Retinal pigment epithelial cell (primary cell): Measurements from ENCODE around the gene PROSER2.
A peak's percentile ranks its signal among the peaks of the same experiment; 100 is the strongest.

Source experiments
- DNase-seq: peaks from one replicate; pipeline ENCODE4 v3.0.0-alpha.2; 2010; ENCODE audit warnings: low read depth
- H3K4me3 ChIP-seq: 2 replicates; pipeline ENCODE4 v1.5.1; 2011; ENCODE audit warnings: mild to moderate bottlenecking, low read length, control low read depth, moderate library complexity
- CTCF ChIP-seq: conservative IDR thresholded peaks from 2 replicates; pipeline ENCODE4 v1.5.1; 2011; ENCODE audit warnings: low read depth, low read length, control low read depth, inconsistent platforms

PROSER2 gene

GRCh38 chr10:11906714-11907113 lies 83.6 kb downstream of the PROSER2 start:
- no peak overlapping the region for H3K4me3 ChIP-seq
- DNase-seq: no peak
- no peak for TF ChIP-seq CTCF

GRCh38 chr10:11907914-11908313 lies 84.8 kb downstream of the PROSER2 start:
- H3K4me3 ChIP-seq: no peak overlapping the region
- no peak for TF ChIP-seq CTCF
- no peak for DNase-seq

- DNase-seq: no peak
Observed at GRCh38 chr10:11908536-11908935, 85.4 kb downstream of the PROSER2 start.

DNA sequence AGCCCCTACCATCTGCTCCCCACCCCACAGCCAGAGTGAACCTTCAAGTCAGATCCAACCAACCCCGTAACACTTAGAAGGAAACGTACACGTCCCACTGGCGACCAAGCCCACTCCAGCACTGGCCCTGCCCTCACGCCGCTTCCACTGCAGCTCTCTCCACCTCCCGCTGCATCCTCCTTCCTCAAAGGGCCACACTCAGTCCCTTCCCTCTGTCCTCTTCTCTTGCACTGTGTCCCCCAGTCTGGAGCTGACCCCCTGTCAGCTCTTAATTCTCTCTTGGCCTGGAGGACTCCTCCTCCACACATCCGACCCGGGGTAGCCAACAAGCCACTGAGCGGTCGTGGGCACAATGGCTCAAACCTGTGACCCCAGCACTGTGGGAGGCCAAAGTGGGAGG lies 85.8 kb downstream of the PROSER2 start:
- DNase-seq: no peak
- no peak for TF ChIP-seq CTCF
- H3K4me3 ChIP-seq: no peak overlapping the region

More at GRCh38 chr10:11908536-11908935, 85.4 kb downstream of the PROSER2 start:
- H3K4me3 ChIP-seq: no peak overlapping the region
- no peak for TF ChIP-seq CTCF

GRCh38 chr10:11909618-11910017 lies 86.5 kb downstream of the PROSER2 start:
- DNase-seq: no peak
- no peak for TF ChIP-seq CTCF
- H3K4me3 ChIP-seq: no peak overlapping the region

GRCh38 chr10:11910102-11910501 lies 86.9 kb downstream of the PROSER2 start:
- DNase-seq: no peak
- TF ChIP-seq CTCF: no peak
- H3K4me3 ChIP-seq: no peak overlapping the region

- DNase-seq: no peak
- peak; percentile 3 for TF ChIP-seq CTCF
- H3K4me3 ChIP-seq: no peak overlapping the region
Observed at GRCh38 chr10:11913079-11913641, 90.0 kb downstream of the PROSER2 start.
